ENCODE measurements around the gene SIRT7. TPM values are rescaled to one million over a fixed set of nuclear protein-coding genes. Genes with fewer than 3 reads are reported as not detected.
A peak's percentile ranks its signal among the peaks of the same experiment; 100 is the strongest.

Gene SIRT7
- total RNA-seq, 4 donors from 2014 or later: 82.5 to 130 (median 112) TPM

GRCh38 chr17:81870131-81870980 lies 47.6 kb downstream of the SIRT7 start:
- Histone ChIP-seq H3K4me1 (peaks cover 12 to 58% (median 20%) of the 10 kb centered on the region in 4 donors), H3K36me3 (peaks cover 0 to 20% (median 0%) of the 10 kb centered on the region in 3 donors), H3K9me3 (no peaks in the 10 kb centered on the region), H3K27me3 (no peaks in the 10 kb centered on the region), H3K27ac (peak overlapping the region; percentile 98 to 100 (median 99)), H3K4me3 (peak overlapping the region; percentile 89 to 97 (median 92))
- DNase-seq: peak; percentile 71 to 79 (median 76)
- TF ChIP-seq CTCF (IDR thresholded peaks at IDR 0.05) (no peak), POLR2A (IDR thresholded peaks at IDR 0.05) (no peak)

- no peaks in the 10 kb centered on the region for H3K9me3 ChIP-seq
- peaks cover 12 to 67% (median 20%) of the 10 kb centered on the region in 4 donors for H3K4me1 ChIP-seq
- DNase-seq: peak in 2 of 3 donors; percentile 66
- H3K27ac ChIP-seq: peak overlapping the region; percentile 98 to 100 (median 99)
- TF ChIP-seq CTCF (IDR thresholded peaks at IDR 0.05): peak; percentile 70 to 92 (median 78)
- peak; percentile 20 to 21 for TF ChIP-seq POLR2A (IDR thresholded peaks at IDR 0.05)
- H3K4me3 ChIP-seq: peak overlapping the region; percentile 89 to 97 (median 92)
- peaks cover 0 to 20% (median 0%) of the 10 kb centered on the region in 3 donors for H3K36me3 ChIP-seq
- no peaks in the 10 kb centered on the region for H3K27me3 ChIP-seq
These were observed 48.5 kb downstream of the SIRT7 start for GRCh38 chr17:81869221-81870130.

GRCh38 chr17:81868674-81869220 lies 49.2 kb downstream of the SIRT7 start:
- DNase-seq: peak in 2 of 3 donors; percentile 59 to 61
- Histone ChIP-seq H3K9me3 (no peaks in the 10 kb centered on the region), H3K36me3 (peaks cover 0 to 20% (median 0%) of the 10 kb centered on the region in 3 donors), H3K4me3 (peak overlapping the region in 2 of 4 donors; percentile 89 to 97), H3K27me3 (no peaks in the 10 kb centered on the region), H3K4me1 (peaks cover 12 to 74% (median 20%) of the 10 kb centered on the region in 4 donors), H3K27ac (peak overlapping the region; percentile 98 to 100 (median 99))
- TF ChIP-seq POLR2A (IDR thresholded peaks at IDR 0.05) (no peak), CTCF (IDR thresholded peaks at IDR 0.05) (no peak)

GRCh38 chr17:81867991-81868673 lies 49.8 kb downstream of the SIRT7 start:
- no peak for TF ChIP-seq POLR2A (IDR thresholded peaks at IDR 0.05)
- no peak for TF ChIP-seq CTCF (IDR thresholded peaks at IDR 0.05)
- DNase-seq: no peak
- Histone ChIP-seq H3K4me1 (peaks cover 12 to 80% (median 20%) of the 10 kb centered on the region in 4 donors), H3K9me3 (no peaks in the 10 kb centered on the region), H3K4me3 (peak overlapping the region in 2 of 4 donors; percentile 18 to 89), H3K36me3 (peaks cover 0 to 20% (median 0%) of the 10 kb centered on the region in 3 donors), H3K27me3 (no peaks in the 10 kb centered on the region), H3K27ac (peak overlapping the region in 3 of 4 donors; percentile 99 to 100 (median 99))
